IMR-90 (cell line): Measurements from ENCODE around the gene COL5A1. TPM values are rescaled to one million over a fixed set of nuclear protein-coding genes. Genes with fewer than 3 reads are reported as not detected.

ENCODE experiments used
- ATAC-seq: fragments of 200-7000 bp; cut with Tn5 transposase; 2 replicates; pipeline ENCODE4 v1.9.1; 2020; ENCODE audit warnings: low read depth, mild to moderate bottlenecking, moderate library complexity
- BruUV-seq: library from RNA; stranded (reverse); fragments of 400-500 nt; replicated peaks from 2 replicates; lab custom pipeline; 2021; lab: Mats Ljungman, UMichigan
- CTCF ChIA-PET: fragments of 300-600 bp; formaldehyde crosslinking; extraction: SDS; loops from one replicate; lab custom pipeline; 2021; ENCODE audit warnings: antibody characterized with exemption; lab: Yijun Ruan, JAX
- POLR2A ChIA-PET: fragments of 300-600 bp; sonication (Branson Sonifier 250); formaldehyde crosslinking; loops from one replicate; lab custom pipeline; 2022; ENCODE audit warnings: antibody characterized with exemption; ENCODE audit not compliant: unreplicated experiment; lab: Charles Lee
- DNase-seq: peaks from one replicate; pipeline ENCODE4 v3.0.0; 2013
- H2AFZ ChIP-seq: replicated peaks from 2 replicates; pipeline ENCODE3; 2013; ENCODE audit warnings: low read length, mild to moderate bottlenecking; ENCODE audit not compliant: poor library complexity
- H2AK5ac ChIP-seq: 2 replicates; pipeline ENCODE4 v1.6.1; 2013; ENCODE audit warnings: low read depth, low read length, inconsistent platforms
- H2AK9ac ChIP-seq: replicated peaks from 2 replicates; pipeline ENCODE3; 2013; ENCODE audit warnings: mild to moderate bottlenecking, low read depth, low read length, moderate library complexity; ENCODE audit not compliant: poor library complexity
- H2BK120ac ChIP-seq: 2 replicates; pipeline ENCODE4 v1.6.1; 2013; ENCODE audit warnings: low read depth, low read length, inconsistent platforms
- H2BK15ac ChIP-seq: 3 replicates; pipeline ENCODE4 v1.6.1; 2013; ENCODE audit warnings: low read depth, low read length, inconsistent platforms
- H2BK20ac ChIP-seq: 2 replicates; pipeline ENCODE4 v1.6.1; 2013; ENCODE audit warnings: low read depth, mild to moderate bottlenecking, inconsistent platforms, low read length, moderate library complexity
- H2BK5ac ChIP-seq: 2 replicates; pipeline ENCODE4 v1.6.1; 2013; ENCODE audit warnings: mild to moderate bottlenecking, low read depth, low read length, inconsistent platforms; ENCODE audit not compliant: poor library complexity, severe bottlenecking
- H3K14ac ChIP-seq: replicated peaks from 2 replicates; pipeline ENCODE4 v1.6.1; 2013; ENCODE audit warnings: low read depth, low read length, inconsistent platforms
- H3K18ac ChIP-seq: 2 replicates; pipeline ENCODE4 v1.6.1; 2013; ENCODE audit warnings: low read depth, low read length, control low read depth
- H3K23ac ChIP-seq: 2 replicates; pipeline ENCODE4 v1.6.1; 2013; ENCODE audit warnings: low read depth, low read length, inconsistent platforms
- H3K27ac ChIP-seq: 2 replicates; pipeline ENCODE4 v1.5.1; 2013; ENCODE audit warnings: mild to moderate bottlenecking, control low read depth, low read length; ENCODE audit not compliant: insufficient read depth
- H3K27me3 ChIP-seq: 2 replicates; pipeline ENCODE4 v1.6.1; 2013; ENCODE audit warnings: low read length; ENCODE audit not compliant: control insufficient read depth, insufficient read depth
- H3K36me3 ChIP-seq: 2 replicates; pipeline ENCODE4 v1.6.1; 2013; ENCODE audit warnings: low read length, mixed read lengths; ENCODE audit not compliant: control insufficient read depth, insufficient read depth
- H3K4ac ChIP-seq: 2 replicates; pipeline ENCODE4 v1.6.1; 2013; ENCODE audit warnings: low read depth, low read length, inconsistent platforms
- H3K4me1 ChIP-seq: 2 replicates; pipeline ENCODE4 v1.6.1; 2013; ENCODE audit warnings: low read length, mixed read lengths; ENCODE audit not compliant: control insufficient read depth, insufficient read depth
- H3K4me2 ChIP-seq: 2 replicates; pipeline ENCODE4 v1.6.1; 2013; ENCODE audit warnings: low read depth, mild to moderate bottlenecking, control low read depth, low read length, moderate library complexity
- H3K4me3 ChIP-seq: 2 replicates; pipeline ENCODE4 v1.5.1; 2013; ENCODE audit warnings: low read depth, mild to moderate bottlenecking, control low read depth, low read length, moderate library complexity; ENCODE audit not compliant: insufficient read depth
- H3K56ac ChIP-seq: 2 replicates; pipeline ENCODE4 v1.6.1; 2013; ENCODE audit warnings: low read length, inconsistent platforms; ENCODE audit not compliant: insufficient read depth; ENCODE audit errors: extremely low read depth
- H3K79me1 ChIP-seq, 2 experiments: 2 replicates each; pipeline ENCODE4 v1.6.1; 2013; ENCODE audit warnings: low read length in 2 of 2, inconsistent platforms in 1 of 2, low read depth in 1 of 2
- H3K9ac ChIP-seq: 2 replicates; pipeline ENCODE4 v1.6.1; 2013; ENCODE audit warnings: low read depth, low read length, control low read depth
- H3K9me1 ChIP-seq: 2 replicates; pipeline ENCODE4 v1.6.1; 2013; ENCODE audit warnings: low read length, inconsistent platforms; ENCODE audit not compliant: insufficient read depth
- H3K9me3 ChIP-seq: 2 replicates; pipeline ENCODE4 v1.6.1; 2013; ENCODE audit warnings: low read length; ENCODE audit not compliant: control insufficient read depth, insufficient read depth
- H4K20me1 ChIP-seq: 2 replicates; pipeline ENCODE4 v1.6.1; 2013; ENCODE audit warnings: low read length, inconsistent platforms; ENCODE audit not compliant: insufficient read depth
- H4K5ac ChIP-seq: 2 replicates; pipeline ENCODE4 v1.6.1; 2013; ENCODE audit warnings: mild to moderate bottlenecking, low read depth, low read length, control low read depth
- H4K8ac ChIP-seq, 2 experiments: 2 replicates each; pipeline ENCODE4 v1.6.1; 2013; ENCODE audit warnings: low read depth in 2 of 2, low read length in 2 of 2, control low read depth in 1 of 2, inconsistent platforms in 1 of 2
- H4K91ac ChIP-seq: 2 replicates; pipeline ENCODE4 v1.6.1; 2013; ENCODE audit warnings: low read depth, low read length, inconsistent platforms; ENCODE audit not compliant: insufficient read depth
- BHLHE40 ChIP-seq: fragments of 150-350 bp; IDR thresholded peaks from 2 replicates; pipeline ENCODE4 v1.6.1; 2016; ENCODE audit warnings: mild to moderate bottlenecking, low read depth, low read length
- CEBPB ChIP-seq: IDR thresholded peaks from 2 replicates; pipeline ENCODE4 v1.6.1; 2012; ENCODE audit warnings: low read depth, low read length, improper control_type of control experiment
- CHD1 ChIP-seq: IDR thresholded peaks from 2 replicates; pipeline ENCODE4 v1.6.1; 2012; ENCODE audit warnings: low read depth, low read length, improper control_type of control experiment
- FOS ChIP-seq: fragments of 150-350 bp; IDR thresholded peaks from 2 replicates; pipeline ENCODE4 v1.6.1; 2016; ENCODE audit warnings: low read depth, low read length
- MAFK ChIP-seq: IDR thresholded peaks from 2 replicates; pipeline ENCODE4 v1.6.1; 2012; ENCODE audit warnings: low read depth, low read length, improper control_type of control experiment
- MAZ ChIP-seq: IDR thresholded peaks from 2 replicates; pipeline ENCODE4 v1.6.1; 2012; ENCODE audit warnings: low read depth, mild to moderate bottlenecking, low read length, improper control_type of control experiment, moderate library complexity, borderline replicate concordance
- MXI1 ChIP-seq: IDR thresholded peaks from 2 replicates; pipeline ENCODE4 v1.6.1; 2012; ENCODE audit warnings: low read depth, mild to moderate bottlenecking, low read length, moderate library complexity, borderline replicate concordance
- NFE2L2 ChIP-seq: fragments of 150-350 bp; IDR thresholded peaks from 2 replicates; pipeline ENCODE4 v1.6.1; 2016; ENCODE audit warnings: low read depth, mild to moderate bottlenecking, low read length
- POLR2A ChIP-seq: IDR thresholded peaks from 2 replicates; pipeline ENCODE4 v1.6.1; 2012; ENCODE audit warnings: mild to moderate bottlenecking, low read depth, low read length
- RAD21 ChIP-seq: IDR thresholded peaks from 2 replicates; pipeline ENCODE4 v1.6.1; 2012; ENCODE audit warnings: low read length, improper control_type of control experiment
- RCOR1 ChIP-seq: IDR thresholded peaks from 2 replicates; pipeline ENCODE4 v1.6.1; 2012; ENCODE audit warnings: mild to moderate bottlenecking, low read length, improper control_type of control experiment; ENCODE audit not compliant: insufficient replicate concordance
- RFX5 ChIP-seq: IDR thresholded peaks from 2 replicates; pipeline ENCODE4 v1.8.0; 2012; ENCODE audit warnings: low read depth, mild to moderate bottlenecking, low read length, moderate library complexity
- SMC3 ChIP-seq: fragments of 150-350 bp; IDR thresholded peaks from 2 replicates; pipeline ENCODE4 v1.6.1; 2016; ENCODE audit warnings: low read depth, mild to moderate bottlenecking, antibody characterized with exemption, low read length, moderate library complexity
- WGBS, 2 experiments: methylation state at CpG; one replicate each; pipeline versions ENCODE4 v1.1.5 to v1.1.7; 2013; ENCODE audit warnings: missing lambda C conversion rate in 2 of 2; ENCODE audit not compliant: insufficient read length in 1 of 2; ENCODE audit errors: extremely low coverage in 2 of 2; 5-methylcytosine and 5-hydroxymethylcytosine counted together
- dilution Hi-C: fragments of 300-500 bp; cut with HindIII; formaldehyde crosslinking; loops from one replicate; pipeline ENCODE4 v1.14.3; 2018; ENCODE audit warnings: low sequenced_read_pairs; ENCODE audit not compliant: unreplicated experiment
- in situ Hi-C: fragments of 300-500 bp; cut with MboI; formaldehyde crosslinking; loops from 3 replicates; pipeline ENCODE4 v1.14.3; 2019; ENCODE audit warnings: low sequenced_read_pairs, inconsistent platforms, mixed read lengths
- intact Hi-C: fragments of 100-400 bp; cut with micrococcal nuclease; formaldehyde crosslinking; loops from 2 replicates; pipeline ENCODE4 v1.10.0; 2022
- polyA plus RNA-seq, 3 experiments: library from polyadenylated mRNA; depleted of rRNA; stranded (reverse); fragments of >200 nt; gene quantifications; 2 replicates each; pipeline ENCODE4 v1.2.3, GENCODE V29; 2012; ENCODE audit warnings: low replicate concordance in 1 of 3
- total RNA-seq: library from RNA; depleted of rRNA; stranded (reverse); fragments of >200 nt; gene quantifications from 2 replicates; pipeline ENCODE4 v1.2.3, GENCODE V29; 2012
- TF ChIP-seq, protein P1 (sequence below): fragments of 150-350 bp; IDR thresholded peaks from 2 replicates; pipeline ENCODE4 v1.6.1; 2017; ENCODE audit warnings: mild to moderate bottlenecking, antibody characterized with exemption, low read length, low read depth
- TF ChIP-seq, protein P2 (sequence below): fragments of 150-350 bp; IDR thresholded peaks from 2 replicates; pipeline ENCODE4 v1.6.1; 2016; ENCODE audit warnings: low read depth, mild to moderate bottlenecking, low read length, moderate library complexity, borderline replicate concordance

COL5A1 gene
- total and polyA plus RNA-seq, 2 of the 4 experiments (the other 2 are of a cell fraction) = 19.2 to 173 TPM

DNA sequence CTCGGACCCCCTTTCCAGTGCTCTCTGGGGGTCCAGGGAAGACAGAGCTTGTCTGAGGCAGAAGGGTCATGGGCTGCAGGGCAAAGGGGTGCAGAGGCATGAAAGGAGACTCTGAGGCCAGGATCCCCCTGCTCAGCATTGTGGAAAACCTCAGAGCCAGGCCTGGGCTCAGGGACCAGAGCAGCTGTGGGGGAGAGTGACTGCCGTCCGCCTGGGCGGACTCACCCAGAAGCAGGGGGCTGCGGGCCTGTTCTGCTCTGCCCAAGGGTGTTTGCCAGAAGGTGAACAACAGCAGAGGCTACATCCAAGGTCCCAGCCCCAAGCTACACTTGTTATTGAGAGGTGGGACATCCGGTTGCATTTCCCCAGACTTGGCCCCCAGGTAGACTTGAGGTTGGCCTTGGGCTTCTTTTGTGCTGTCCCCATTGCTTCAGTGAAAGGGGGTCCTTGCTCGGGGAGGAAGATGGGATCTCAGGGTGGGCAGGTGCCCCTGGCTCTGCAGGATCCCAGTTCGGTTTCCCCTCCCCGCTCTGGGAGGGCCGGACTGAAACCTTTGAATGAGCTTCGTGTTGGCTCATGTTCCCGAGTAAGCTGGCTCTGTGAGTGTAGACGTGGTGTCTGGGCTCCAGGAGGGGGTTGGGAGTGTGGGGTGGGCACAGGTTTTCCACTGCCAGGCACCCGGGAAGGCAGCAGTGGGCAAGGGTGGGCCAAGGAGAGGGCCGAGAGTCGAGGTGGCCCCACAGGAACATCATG lies 92.1 kb downstream of the COL5A1 start:
- peak overlapping the region; percentile 58 for H4K91ac ChIP-seq
- in situ Hi-C loops = no loop called here
- peaks cover 29% of the 10 kb centered on the region for H3K4me1 ChIP-seq
- H3K56ac ChIP-seq = no peak overlapping the region
- no peak for ATAC-seq
- H3K9ac ChIP-seq = no peak overlapping the region
- no peaks in the 10 kb centered on the region for H3K27me3 ChIP-seq
- H2AK5ac ChIP-seq = 0 out of 2 replicates have a peak overlapping the region, but pooled peaks have one; percentile 52
- peak overlapping the region in 1 of 2 experiments; percentile 6; a peak in 2 of 4 replicates for H4K8ac ChIP-seq
- peak overlapping the region; percentile 5 for H2BK5ac ChIP-seq
- no peak overlapping the region for H3K4me3 ChIP-seq
- H3K4me2 ChIP-seq = no peak overlapping the region; the same call in 1 of the 2 replicates
- H3K9me1 ChIP-seq = peaks cover 25% of the 10 kb centered on the region
- H3K18ac ChIP-seq = peak overlapping the region; percentile 16; the same call in 1 of the 2 replicates
- DNase-seq = no peak
- H3K27ac ChIP-seq = peak overlapping the region; percentile 14; the same call in 1 of the 2 replicates
- peak overlapping the region; percentile 79 for H2AK9ac ChIP-seq
- peak overlapping the region; percentile 28 for H2BK120ac ChIP-seq
- H2AFZ ChIP-seq = peak overlapping the region; percentile 49
- H3K79me1 ChIP-seq = peaks cover 15 to 82% of the 10 kb centered on the region in 2 experiments; a peak in 3 of 4 replicates
- H3K36me3 ChIP-seq = peaks cover 83% of the 10 kb centered on the region
- peak overlapping the region; percentile 8; the same call in 1 of the 2 replicates for H3K4ac ChIP-seq
- H3K9me3 ChIP-seq = no peaks in the 10 kb centered on the region
- no CpG with 5 or more reads among the region's 16 CpGs for WGBS, 2 experiments
- H3K23ac ChIP-seq = 0 out of 2 replicates have a peak overlapping the region, but pooled peaks have one; percentile 45
- H4K5ac ChIP-seq = no peak overlapping the region; the same call in 1 of the 2 replicates
- H2BK20ac ChIP-seq = peak overlapping the region; percentile 10; the same call in 1 of the 2 replicates
- intact Hi-C loops = loop anchor here (10.0 kb wide), 1 partner anchor 89 kb away; the partner anchor contains the start of gene COL5A1
- no TSS peak for BruUV-seq
- peak overlapping the region; percentile 4; the same call in 1 of the 2 replicates for H3K14ac ChIP-seq
- ChIA-PET POLR2A (no interaction called here), CTCF (no interaction called here)
- dilution Hi-C loops = no loop called here
- no peak overlapping the region; the same call in 2 of the 3 replicates for H2BK15ac ChIP-seq
- H4K20me1 ChIP-seq = peaks cover 88% of the 10 kb centered on the region
- TF ChIP-seq CEBPB = no peak
- no peak for TF ChIP-seq BHLHE40
- TF ChIP-seq POLR2A = no peak
- TF ChIP-seq RCOR1 = no peak
- TF ChIP-seq MXI1 = no peak
- no peak for TF ChIP-seq NFE2L2
- TF ChIP-seq RFX5 = no peak
- TF ChIP-seq SMC3 = no peak
- no peak for TF ChIP-seq FOS
- no peak for TF ChIP-seq MAFK
- TF ChIP-seq, protein P1, sequence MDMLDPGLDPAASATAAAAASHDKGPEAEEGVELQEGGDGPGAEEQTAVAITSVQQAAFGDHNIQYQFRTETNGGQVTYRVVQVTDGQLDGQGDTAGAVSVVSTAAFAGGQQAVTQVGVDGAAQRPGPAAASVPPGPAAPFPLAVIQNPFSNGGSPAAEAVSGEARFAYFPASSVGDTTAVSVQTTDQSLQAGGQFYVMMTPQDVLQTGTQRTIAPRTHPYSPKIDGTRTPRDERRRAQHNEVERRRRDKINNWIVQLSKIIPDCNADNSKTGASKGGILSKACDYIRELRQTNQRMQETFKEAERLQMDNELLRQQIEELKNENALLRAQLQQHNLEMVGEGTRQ = no peak
- no peak for TF ChIP-seq MAZ
- TF ChIP-seq, protein P2, sequence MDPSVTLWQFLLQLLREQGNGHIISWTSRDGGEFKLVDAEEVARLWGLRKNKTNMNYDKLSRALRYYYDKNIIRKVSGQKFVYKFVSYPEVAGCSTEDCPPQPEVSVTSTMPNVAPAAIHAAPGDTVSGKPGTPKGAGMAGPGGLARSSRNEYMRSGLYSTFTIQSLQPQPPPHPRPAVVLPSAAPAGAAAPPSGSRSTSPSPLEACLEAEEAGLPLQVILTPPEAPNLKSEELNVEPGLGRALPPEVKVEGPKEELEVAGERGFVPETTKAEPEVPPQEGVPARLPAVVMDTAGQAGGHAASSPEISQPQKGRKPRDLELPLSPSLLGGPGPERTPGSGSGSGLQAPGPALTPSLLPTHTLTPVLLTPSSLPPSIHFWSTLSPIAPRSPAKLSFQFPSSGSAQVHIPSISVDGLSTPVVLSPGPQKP = no peak
- no peak for TF ChIP-seq CHD1
- TF ChIP-seq RAD21 = no peak
